DOHH2 (cell line): Measurements from ENCODE around the gene PIBF1.

Experiments used
- H3F3A ChIP-seq: fragments of 200-600 bp; sonication (generic), shearing (Covaris generic); 2 replicates; pipeline ENCODE4 v1.6.0; 2016; ENCODE audit warnings: antibody characterized with exemption, mild to moderate bottlenecking; ENCODE audit not compliant: control insufficient read depth, insufficient read depth
- H3K27ac ChIP-seq: fragments of 200-600 bp; sonication (generic); 2 replicates; pipeline ENCODE4 v1.5.1; 2014; ENCODE audit warnings: low read depth, mild to moderate bottlenecking, low read length, moderate library complexity
- H3K27me3 ChIP-seq: fragments of 200-600 bp; sonication (generic); 2 replicates; pipeline ENCODE4 v1.6.1; 2014; ENCODE audit warnings: mild to moderate bottlenecking, low read length, mixed read lengths; ENCODE audit not compliant: control insufficient read depth
- H3K36me3 ChIP-seq: fragments of 200-600 bp; sonication (generic); 2 replicates; pipeline ENCODE4 v1.6.1; 2014; ENCODE audit warnings: mild to moderate bottlenecking, low read length, moderate library complexity, mixed read lengths; ENCODE audit not compliant: control insufficient read depth
- H3K4me1 ChIP-seq: fragments of 200-600 bp; sonication (generic); 2 replicates; pipeline ENCODE4 v1.6.1; 2014; ENCODE audit warnings: mild to moderate bottlenecking, low read length, mixed read lengths; ENCODE audit not compliant: control insufficient read depth
- H3K4me2 ChIP-seq: fragments of 200-600 bp; sonication (generic); 2 replicates; pipeline ENCODE4 v1.6.0; 2014; ENCODE audit warnings: mild to moderate bottlenecking, low read length, moderate library complexity
- H3K4me3 ChIP-seq: fragments of 200-600 bp; sonication (generic); 2 replicates; pipeline ENCODE4 v1.5.1; 2014; ENCODE audit warnings: mild to moderate bottlenecking, low read length, mixed read lengths
- H3K79me2 ChIP-seq: fragments of 200-600 bp; sonication (generic); 2 replicates; pipeline ENCODE4 v1.6.1; 2014; ENCODE audit warnings: mild to moderate bottlenecking, low read length, mixed read lengths; ENCODE audit not compliant: control insufficient read depth
- H3K9me2 ChIP-seq: fragments of 200-600 bp; sonication (generic); replicated peaks from 2 replicates; pipeline ENCODE4 v1.6.1; 2014; ENCODE audit warnings: mild to moderate bottlenecking, low read length, mixed read lengths; ENCODE audit not compliant: control insufficient read depth
- H3K9me3 ChIP-seq: fragments of 200-600 bp; sonication (generic); 2 replicates; pipeline ENCODE4 v1.6.1; 2014; ENCODE audit warnings: antibody characterized with exemption, low read length, mixed read lengths; ENCODE audit not compliant: control insufficient read depth, insufficient read depth
- H4K20me1 ChIP-seq: fragments of 200-600 bp; sonication (generic); 2 replicates; pipeline ENCODE4 v1.6.0; 2014; ENCODE audit warnings: low read depth, mild to moderate bottlenecking, antibody characterized with exemption, low read length, moderate library complexity; ENCODE audit not compliant: control insufficient read depth, insufficient read depth
- EZH2phosphoT487 ChIP-seq: fragments of 200-600 bp; sonication (generic); IDR thresholded peaks from 2 replicates; pipeline ENCODE4 v1.6.1; 2017; ENCODE audit warnings: borderline replicate concordance, mild to moderate bottlenecking, antibody characterized with exemption, low read length, moderate library complexity, mixed read lengths
- TF ChIP-seq, protein P1 (sequence below): fragments of 200-600 bp; sonication (generic); IDR thresholded peaks from one replicate; pipeline ENCODE4 v1.5.1; 2014; ENCODE audit warnings: antibody characterized with exemption, mild to moderate bottlenecking, low read depth, low read length; ENCODE audit not compliant: poor library complexity, severe bottlenecking

Gene PIBF1

DNA sequence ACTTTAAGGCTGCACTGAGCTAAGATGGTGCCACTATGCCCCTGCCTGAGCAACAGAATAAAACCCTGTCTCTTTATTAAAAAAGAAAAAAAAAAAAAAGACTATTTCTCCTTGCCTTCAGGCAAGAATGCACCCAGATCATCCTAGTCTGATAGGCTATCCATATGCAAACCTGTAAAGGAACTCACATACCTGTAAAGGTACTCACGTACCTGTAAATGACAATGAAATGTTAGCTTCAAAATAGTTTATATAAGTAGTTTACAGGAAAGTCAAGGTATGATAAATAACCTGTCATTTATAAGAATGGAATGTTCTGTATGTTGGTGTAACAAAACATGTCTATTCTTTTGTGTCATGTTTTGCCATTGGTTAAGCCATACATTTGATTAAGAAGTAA, 86.3 kb downstream of the PIBF1 start:
- Histone ChIP-seq H4K20me1 (no peaks in the 10 kb centered on the region), H3K36me3 (peaks cover 24% of the 10 kb centered on the region), H3F3A (peaks cover 2% of the 10 kb centered on the region; the same call in 1 of the 2 replicates), H3K4me2 (no peak overlapping the region), H3K9me3 (no peaks in the 10 kb centered on the region), H3K79me2 (no peaks in the 10 kb centered on the region), H3K27me3 (no peaks in the 10 kb centered on the region), H3K9me2 (no peaks in the 10 kb centered on the region), H3K4me1 (no peaks in the 10 kb centered on the region), H3K4me3 (no peak overlapping the region), H3K27ac (no peak overlapping the region)
- TF ChIP-seq, protein P1, sequence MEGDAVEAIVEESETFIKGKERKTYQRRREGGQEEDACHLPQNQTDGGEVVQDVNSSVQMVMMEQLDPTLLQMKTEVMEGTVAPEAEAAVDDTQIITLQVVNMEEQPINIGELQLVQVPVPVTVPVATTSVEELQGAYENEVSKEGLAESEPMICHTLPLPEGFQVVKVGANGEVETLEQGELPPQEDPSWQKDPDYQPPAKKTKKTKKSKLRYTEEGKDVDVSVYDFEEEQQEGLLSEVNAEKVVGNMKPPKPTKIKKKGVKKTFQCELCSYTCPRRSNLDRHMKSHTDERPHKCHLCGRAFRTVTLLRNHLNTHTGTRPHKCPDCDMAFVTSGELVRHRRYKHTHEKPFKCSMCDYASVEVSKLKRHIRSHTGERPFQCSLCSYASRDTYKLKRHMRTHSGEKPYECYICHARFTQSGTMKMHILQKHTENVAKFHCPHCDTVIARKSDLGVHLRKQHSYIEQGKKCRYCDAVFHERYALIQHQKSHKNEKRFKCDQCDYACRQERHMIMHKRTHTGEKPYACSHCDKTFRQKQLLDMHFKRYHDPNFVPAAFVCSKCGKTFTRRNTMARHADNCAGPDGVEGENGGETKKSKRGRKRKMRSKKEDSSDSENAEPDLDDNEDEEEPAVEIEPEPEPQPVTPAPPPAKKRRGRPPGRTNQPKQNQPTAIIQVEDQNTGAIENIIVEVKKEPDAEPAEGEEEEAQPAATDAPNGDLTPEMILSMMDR = no peak
- no peak for TF ChIP-seq EZH2phosphoT487

DNA sequence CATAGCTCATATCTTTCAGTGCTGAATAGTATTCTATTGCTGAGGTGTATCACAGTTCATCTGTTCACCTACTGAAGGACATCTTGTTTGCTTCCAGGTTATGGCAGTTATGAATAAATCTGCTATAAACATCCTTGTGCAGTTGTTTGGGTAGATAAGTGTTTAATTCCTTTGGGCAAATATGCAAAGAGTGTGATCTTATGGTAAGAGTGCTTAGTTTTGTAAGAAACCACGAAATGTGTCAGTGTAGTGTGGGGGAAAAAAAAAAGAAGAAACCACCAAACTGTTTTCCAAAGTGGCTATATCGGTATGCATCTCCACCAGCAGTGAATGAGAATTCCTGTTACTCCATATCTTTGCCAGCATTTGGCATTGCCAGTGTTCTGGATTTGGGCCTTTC, 93.3 kb downstream of the PIBF1 start:
- H3K27me3 ChIP-seq = no peaks in the 10 kb centered on the region
- H3K9me3 ChIP-seq = no peaks in the 10 kb centered on the region
- H4K20me1 ChIP-seq = no peaks in the 10 kb centered on the region
- H3K36me3 ChIP-seq = peaks cover 12% of the 10 kb centered on the region
- no peak overlapping the region for H3K4me2 ChIP-seq
- TF ChIP-seq, protein P1 = no peak
- TF ChIP-seq EZH2phosphoT487 = no peak
- H3K27ac ChIP-seq = no peak overlapping the region
- H3F3A ChIP-seq = peaks cover under 1% of the 10 kb centered on the region; the same call in 1 of the 2 replicates
- no peaks in the 10 kb centered on the region for H3K4me1 ChIP-seq
- H3K79me2 ChIP-seq = peaks cover 3% of the 10 kb centered on the region; the same call in 1 of the 2 replicates
- no peak overlapping the region for H3K4me3 ChIP-seq
- no peaks in the 10 kb centered on the region for H3K9me2 ChIP-seq

DNA sequence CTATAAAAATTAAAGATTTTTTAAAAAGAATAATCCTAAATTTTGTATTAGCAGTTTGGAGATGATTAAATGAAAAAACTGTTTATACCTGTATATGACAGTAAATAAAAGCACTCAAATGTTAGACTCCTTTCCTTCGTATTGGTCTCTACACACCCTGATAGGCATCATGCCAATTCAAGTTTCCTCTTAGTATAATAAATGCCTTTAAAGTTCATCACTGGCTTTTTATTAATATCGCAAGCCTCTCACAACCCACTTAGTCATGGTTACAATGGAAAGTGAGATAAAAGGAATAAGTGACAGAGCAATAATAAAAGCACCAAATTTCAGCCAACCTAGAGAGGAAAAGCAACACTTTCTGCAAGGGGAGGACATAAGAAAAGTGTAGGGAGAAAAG, 102.2 kb downstream of the PIBF1 start:
- no peaks in the 10 kb centered on the region for H3F3A ChIP-seq
- H3K9me2 ChIP-seq = no peaks in the 10 kb centered on the region
- H3K4me3 ChIP-seq = no peak overlapping the region
- peaks cover 5% of the 10 kb centered on the region for H3K36me3 ChIP-seq
- H3K27ac ChIP-seq = no peak overlapping the region
- no peak overlapping the region for H3K4me2 ChIP-seq
- H4K20me1 ChIP-seq = no peaks in the 10 kb centered on the region
- H3K79me2 ChIP-seq = no peaks in the 10 kb centered on the region
- H3K27me3 ChIP-seq = no peaks in the 10 kb centered on the region
- no peaks in the 10 kb centered on the region for H3K9me3 ChIP-seq
- H3K4me1 ChIP-seq = no peaks in the 10 kb centered on the region
- TF ChIP-seq, protein P1 = no peak
- TF ChIP-seq EZH2phosphoT487 = no peak
